GM12878 (cell line): ENCODE measurements around the gene RYR2. TPM values are rescaled to one million over a fixed set of nuclear protein-coding genes. Genes with fewer than 3 reads are reported as not detected.

ENCODE experiments used
- ATAC-seq: fragments of 200-7000 bp; cut with Tn5 transposase; 3 replicates; pipeline ENCODE4 v1.9.1; 2020; ENCODE audit warnings: mild to moderate bottlenecking, moderate library complexity
- BruUV-seq: library from RNA; stranded (reverse); fragments of 400-500 nt; replicated peaks from 2 replicates; lab custom pipeline; 2021; lab: Mats Ljungman, UMichigan
- CTCF ChIA-PET: fragments of 300-600 bp; sonication (Branson Sonifier 250); formaldehyde crosslinking; extraction: SDS; loops from one replicate; lab custom pipeline; 2021; ENCODE audit warnings: inconsistent platforms; lab: Yijun Ruan, JAX
- POLR2A ChIA-PET: fragments of 350-600 bp; formaldehyde crosslinking; extraction: SDS; loops from one replicate; lab custom pipeline; 2021; ENCODE audit warnings: inconsistent platforms; lab: Charles Lee
- RAD21 ChIA-PET: fragments of 300-600 bp; sonication (Branson Sonifier 250); formaldehyde crosslinking; loops from one replicate; lab custom pipeline; 2023; ENCODE audit warnings: antibody characterized with exemption; ENCODE audit not compliant: unreplicated experiment; lab: Charles Lee
- SMC1A ChIA-PET: fragments of 300-600 bp; sonication (Branson Sonifier 250); formaldehyde crosslinking; loops from one replicate; lab custom pipeline; 2023; ENCODE audit not compliant: unreplicated experiment, uncharacterized antibody; lab: Charles Lee
- DNase-seq: peaks from one replicate; pipeline ENCODE4 v3.0.0-alpha.2; 2011; ENCODE audit warnings: low read depth, low spot score
- FAIRE-seq: peaks from 3 replicates; lab custom pipeline; 2011; peaks lifted over from hg19 to GRCh38; lab: Jason Lieb, UNC
- H2AFZ ChIP-seq: 2 replicates; pipeline ENCODE4 v1.6.0; 2011; ENCODE audit warnings: low read depth, low read length, control low read depth; ENCODE audit not compliant: control insufficient read depth
- H3K27ac ChIP-seq: 2 replicates; pipeline ENCODE4 v1.5.1; 2011; ENCODE audit warnings: control low read depth; ENCODE audit not compliant: control insufficient read depth, insufficient read depth
- H3K27me3 ChIP-seq, 2 experiments: replicated peaks in 1 of 2; 2 replicates each; pipeline versions ENCODE4 v1.6.0 to v1.6.1; 2011; ENCODE audit warnings: low read length in 1 of 2; ENCODE audit not compliant: control insufficient read depth in 2 of 2, insufficient read depth in 2 of 2
- H3K36me3 ChIP-seq, 2 experiments: 2 replicates each; pipeline ENCODE4 v1.5.1; 2011; ENCODE audit warnings: low read length in 1 of 2; ENCODE audit not compliant: control insufficient read depth in 2 of 2, insufficient read depth in 2 of 2
- H3K4me1 ChIP-seq: 2 replicates; pipeline ENCODE4 v1.6.1; 2011; ENCODE audit warnings: mild to moderate bottlenecking, low read length, moderate library complexity, mixed read lengths; ENCODE audit not compliant: control insufficient read depth, insufficient read depth
- H3K4me2 ChIP-seq: 2 replicates; pipeline ENCODE4 v1.6.0; 2011; ENCODE audit warnings: control low read depth; ENCODE audit not compliant: control insufficient read depth, insufficient read depth
- H3K4me3 ChIP-seq: fragments of 200-600 bp; sonication (generic); 2 replicates; pipeline ENCODE4 v1.5.1; 2016
- H3K79me2 ChIP-seq: 2 replicates; pipeline ENCODE4 v1.6.0; 2011; ENCODE audit warnings: low read length; ENCODE audit not compliant: control insufficient read depth, insufficient read depth
- H3K9ac ChIP-seq: 2 replicates; pipeline ENCODE4 v1.8.0; 2011; ENCODE audit warnings: low read length, control low read depth, mixed read lengths; ENCODE audit not compliant: control insufficient read depth, insufficient read depth
- H3K9me3 ChIP-seq: replicated peaks from 3 replicates; pipeline ENCODE4 v1.5.1; 2011; ENCODE audit warnings: mild to moderate bottlenecking, low read length; ENCODE audit not compliant: control insufficient read depth, insufficient read depth
- H4K20me1 ChIP-seq: 2 replicates; pipeline ENCODE4 v1.6.0; 2011; ENCODE audit not compliant: control insufficient read depth, insufficient read depth
- CHD4 ChIP-seq: fragments of 200-600 bp; sonication (generic); IDR thresholded peaks from 2 replicates; pipeline ENCODE4 v1.6.1; 2016; ENCODE audit warnings: mild to moderate bottlenecking
- FOXM1 ChIP-seq: IDR thresholded peaks from 2 replicates; pipeline ENCODE4 v1.6.1; 2012; ENCODE audit warnings: low read depth, mild to moderate bottlenecking, inconsistent platforms, low read length, moderate library complexity
- SREBF1 ChIP-seq: IDR thresholded peaks from 2 replicates; pipeline ENCODE4 v1.6.1; 2012; ENCODE audit warnings: mild to moderate bottlenecking, low read length
- ZNF217 ChIP-seq: fragments of 450-650 bp; IDR thresholded peaks from 2 replicates; pipeline ENCODE4 v1.6.1; 2017; ENCODE audit warnings: antibody characterized with exemption, mild to moderate bottlenecking
- WGBS: methylation state at CpG from one replicate; pipeline ENCODE4 v1.1.6; 2016; ENCODE audit warnings: low lambda C conversion rate; ENCODE audit not compliant: insufficient replicate concordance, insufficient coverage; ENCODE audit errors: missing lambda C conversion rate; 5-methylcytosine and 5-hydroxymethylcytosine counted together
- in situ Hi-C: fragments of 300-500 bp; cut with MboI; formaldehyde crosslinking; loops from 9 replicates; pipeline ENCODE4 v1.14.3; 2018; ENCODE audit warnings: mixed read lengths
- intact Hi-C: fragments of 100-400 bp; cut with micrococcal nuclease; formaldehyde crosslinking; loops from one replicate; pipeline ENCODE4 v1.14.2; 2022; ENCODE audit not compliant: unreplicated experiment
- polyA plus RNA-seq, 11 experiments: library from polyadenylated mRNA; depleted of rRNA in 4 of 11; unstranded in 6 of 11; stranded (reverse) in 5 of 11; fragments of >200 nt; fragmentation: Nextera tagmentation in 4 of 11; fragmentation: Illumina TruSeq in 1 of 11; extraction: Ambion mirVana in 4 of 11; extraction: Trizol in 1 of 11; gene quantifications; 1 replicate in 1 of 11; 2 replicates in 10 of 11; pipeline versions ENCODE4 v1.2.1 to v1.2.3, GENCODE V29; 2011 to 2016; ENCODE audit warnings: inconsistent platforms in 2 of 11, missing spikeins in 2 of 11, low read depth in 1 of 11
- total RNA-seq, 4 experiments: library from RNA; depleted of rRNA in 3 of 4; stranded (reverse); fragments of >200 nt in 3 of 4; fragmentation: Illumina TruSeq in 1 of 4; extraction: Trizol in 1 of 4; gene quantifications; 2 replicates each; pipeline versions ENCODE4 v1.2.1 to v1.2.3, GENCODE V29; 2013 to 2021
- TF ChIP-seq, protein P1 (sequence below): fragments of 450-650 bp; IDR thresholded peaks from 2 replicates; pipeline ENCODE4 v1.6.1; 2016; ENCODE audit warnings: mild to moderate bottlenecking

The RYR2 gene
- total and polyA plus RNA-seq, 10 of the 15 experiments (the other 5 are each of a cell fraction or from before 2014, with no cell fraction given), result 0.01 to 0.04 TPM; not detected in 8

GRCh38 chr1:237390823-237391222, 348.8 kb downstream of the RYR2 start:
- ATAC-seq (no peak), FAIRE-seq (no peak), DNase-seq (no peak)
- Histone ChIP-seq H2AFZ (no peak overlapping the region), H3K36me3 (no peaks in the 10 kb centered on the region), H3K9me3 (no peaks in the 10 kb centered on the region), H3K27ac (no peak overlapping the region), H3K27me3 (no peaks in the 10 kb centered on the region), H3K9ac (no peak overlapping the region), H3K4me2 (no peak overlapping the region), H4K20me1 (no peaks in the 10 kb centered on the region), H3K4me3 (no peak overlapping the region), H3K4me1 (no peaks in the 10 kb centered on the region), H3K79me2 (no peaks in the 10 kb centered on the region)
- ChIA-PET SMC1A (interaction anchor here (1.1 kb wide), 1 partner anchor 599 kb away, joined by 3 read pairs; no protein-coding TSS in a partner anchor), POLR2A (no interaction called here), RAD21 (no interaction called here), CTCF (interaction anchor here (1.3 kb wide), 1 partner anchor 632 kb away, joined by 4 read pairs; no protein-coding TSS in a partner anchor)
- TF ChIP-seq CHD4 (no peak), SREBF1 (no peak)
- 1% methylated on average over 3 of the region's 3 CpGs for WGBS
- intact Hi-C loops (no loop called here), in situ Hi-C loops (no loop called here)
- BruUV-seq, result no TSS peak

DNA sequence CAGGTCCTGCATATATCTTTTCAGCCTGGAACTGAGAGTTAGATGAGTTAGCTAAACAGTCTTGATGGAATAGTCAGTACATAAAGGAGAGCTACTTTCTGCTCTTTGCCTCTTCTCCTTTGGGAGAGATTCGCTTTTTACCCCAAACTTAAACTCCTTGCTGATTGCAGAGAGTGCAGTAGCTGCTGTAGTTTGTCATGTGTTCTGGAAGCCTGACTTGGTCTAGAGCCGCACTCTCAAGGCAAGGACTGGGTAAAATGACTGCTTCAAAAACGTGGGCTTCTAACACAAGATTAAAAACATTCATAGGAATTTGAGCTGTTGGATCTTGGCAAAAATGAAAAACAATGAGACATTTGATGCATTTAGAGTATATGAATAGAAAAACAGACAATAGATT, 351.6 kb downstream of the RYR2 start:
- H3K36me3 ChIP-seq, result no peaks in the 10 kb centered on the region
- no peaks in the 10 kb centered on the region for H3K27me3 ChIP-seq
- no peaks in the 10 kb centered on the region for H3K9me3 ChIP-seq
- H3K4me1 ChIP-seq, result no peaks in the 10 kb centered on the region
- RAD21 ChIA-PET, result no interaction called here
- H3K27ac ChIP-seq, result no peak overlapping the region
- no peaks in the 10 kb centered on the region for H4K20me1 ChIP-seq
- BruUV-seq, result no TSS peak
- in situ Hi-C loops (no loop called here), intact Hi-C loops (no loop called here)
- SMC1A ChIA-PET, result no interaction called here
- 27% methylated on average over 3 of the region's 3 CpGs for WGBS
- TF ChIP-seq FOXM1 (no peak), ZNF217 (no peak)
- TF ChIP-seq, protein P1, sequence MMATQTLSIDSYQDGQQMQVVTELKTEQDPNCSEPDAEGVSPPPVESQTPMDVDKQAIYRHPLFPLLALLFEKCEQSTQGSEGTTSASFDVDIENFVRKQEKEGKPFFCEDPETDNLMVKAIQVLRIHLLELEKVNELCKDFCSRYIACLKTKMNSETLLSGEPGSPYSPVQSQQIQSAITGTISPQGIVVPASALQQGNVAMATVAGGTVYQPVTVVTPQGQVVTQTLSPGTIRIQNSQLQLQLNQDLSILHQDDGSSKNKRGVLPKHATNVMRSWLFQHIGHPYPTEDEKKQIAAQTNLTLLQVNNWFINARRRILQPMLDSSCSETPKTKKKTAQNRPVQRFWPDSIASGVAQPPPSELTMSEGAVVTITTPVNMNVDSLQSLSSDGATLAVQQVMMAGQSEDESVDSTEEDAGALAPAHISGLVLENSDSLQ, result no peak
- ATAC-seq (no peak), FAIRE-seq (no peak), DNase-seq (no peak)
- CTCF ChIA-PET, result no interaction called here
- no peak overlapping the region for H2AFZ ChIP-seq
- no peak overlapping the region for H3K9ac ChIP-seq
- POLR2A ChIA-PET, result no interaction called here
- H3K79me2 ChIP-seq, result no peaks in the 10 kb centered on the region
- H3K4me2 ChIP-seq, result no peak overlapping the region
- H3K4me3 ChIP-seq, result no peak overlapping the region
